Measurements from ENCODE around the gene ARHGEF4.

ARHGEF4 gene

GRCh38 chr2:130912471-130912870 is 75.8 kb downstream of the ARHGEF4 start:
- no peak for DNase-seq (ENCODE audit: insufficient read length, low spot score)

GRCh38 chr2:130913891-130914290 is 77.2 kb downstream of the ARHGEF4 start:
- DNase-seq (ENCODE audit: insufficient read length, low spot score) (no peak), FAIRE-seq (no peak)

More at GRCh38 chr2:130912471-130912870, 75.8 kb downstream of the ARHGEF4 start:
- no peak for FAIRE-seq

- DNase-seq (ENCODE audit: insufficient read length, low spot score) (no peak), FAIRE-seq (no peak)
Observed at GRCh38 chr2:130915149-130915548, 78.4 kb downstream of the ARHGEF4 start.

GRCh38 chr2:130915595-130916437 is 79.1 kb downstream of the ARHGEF4 start:
- no peak for DNase-seq (ENCODE audit: insufficient read length, low spot score)
- FAIRE-seq = no peak

GRCh38 chr2:130916438-130916705 is 79.7 kb downstream of the ARHGEF4 start:
- no peak for DNase-seq (ENCODE audit: insufficient read length, low spot score)
- FAIRE-seq = no peak

GRCh38 chr2:130917006-130917688 is 80.4 kb downstream of the ARHGEF4 start:
- FAIRE-seq (no peak), DNase-seq (ENCODE audit: insufficient read length, low spot score) (no peak)

- no peak for FAIRE-seq
- no peak for DNase-seq (ENCODE audit: insufficient read length, low spot score)
Observed at GRCh38 chr2:130918393-130918792, 81.7 kb downstream of the ARHGEF4 start.

GRCh38 chr2:130920415-130921163 is 83.9 kb downstream of the ARHGEF4 start:
- DNase-seq (ENCODE audit: insufficient read length, low spot score) (peak; percentile 56), FAIRE-seq (peak; percentile 85)

- FAIRE-seq (no peak), DNase-seq (ENCODE audit: insufficient read length, low spot score) (no peak)
Observed at GRCh38 chr2:130921164-130921476, 84.4 kb downstream of the ARHGEF4 start.

GRCh38 chr2:130922417-130922816 is 85.7 kb downstream of the ARHGEF4 start:
- DNase-seq (ENCODE audit: insufficient read length, low spot score) = no peak

GRCh38 chr2:130928385-130928784 is 91.7 kb downstream of the ARHGEF4 start:
- DNase-seq (ENCODE audit: insufficient read length, low spot score) (no peak), FAIRE-seq (no peak)

More at GRCh38 chr2:130922417-130922816, 85.7 kb downstream of the ARHGEF4 start:
- no peak for FAIRE-seq

- no peak for DNase-seq (ENCODE audit: insufficient read length, low spot score)
- no peak for FAIRE-seq
Observed at GRCh38 chr2:130930740-130931659, 94.3 kb downstream of the ARHGEF4 start.

GRCh38 chr2:130933501-130933900 is 96.8 kb downstream of the ARHGEF4 start:
- DNase-seq (ENCODE audit: insufficient read length, low spot score) (no peak), FAIRE-seq (no peak)

- no peak for FAIRE-seq
- DNase-seq (ENCODE audit: insufficient read length, low spot score) = no peak
Observed at GRCh38 chr2:130936451-130936850, 99.7 kb downstream of the ARHGEF4 start.

- FAIRE-seq (no peak), DNase-seq (ENCODE audit: insufficient read length, low spot score) (no peak)
Observed at GRCh38 chr2:130947967-130948366, 111.3 kb downstream of the ARHGEF4 start.

- DNase-seq (ENCODE audit: insufficient read length, low spot score) (no peak), FAIRE-seq (no peak)
Observed at GRCh38 chr2:130949954-130950353, 113.2 kb downstream of the ARHGEF4 start.

- FAIRE-seq (peak; percentile 77), DNase-seq (ENCODE audit: insufficient read length, low spot score) (no peak)
Observed at GRCh38 chr2:130951018-130951417, 114.3 kb downstream of the ARHGEF4 start.

GRCh38 chr2:130954873-130955272 is 118.2 kb downstream of the ARHGEF4 start:
- no peak for FAIRE-seq
- no peak for DNase-seq (ENCODE audit: insufficient read length, low spot score)

GRCh38 chr2:130957915-130958314 is 121.2 kb downstream of the ARHGEF4 start:
- DNase-seq (ENCODE audit: insufficient read length, low spot score) = no peak
- FAIRE-seq = no peak

GRCh38 chr2:130963196-130963848 is 126.6 kb downstream of the ARHGEF4 start:
- FAIRE-seq = no peak

More at GRCh38 chr2:130963196-130963848, 126.6 kb downstream of the ARHGEF4 start:
- no peak for DNase-seq (ENCODE audit: insufficient read length, low spot score)
